MM.1S (cell line): ENCODE results near the gene PSMB10.

ENCODE experiments used
- DNase-seq: peaks from one replicate; pipeline ENCODE4 v3.0.0-alpha.2; 2015
- H2AFZ ChIP-seq: fragments of 300-600 bp; sonication (generic); 2 replicates; pipeline ENCODE4 v1.6.0; 2016; ENCODE audit warnings: antibody characterized with exemption, low read length
- H3F3A ChIP-seq: fragments of 300-600 bp; sonication (generic); 2 replicates; pipeline ENCODE4 v1.6.1; 2016; ENCODE audit warnings: mild to moderate bottlenecking, antibody characterized with exemption, low read length, moderate library complexity, mixed read lengths; ENCODE audit not compliant: insufficient read depth
- H3K27ac ChIP-seq: fragments of 300-600 bp; sonication (generic); 2 replicates; pipeline ENCODE4 v1.5.1; 2016; ENCODE audit warnings: mild to moderate bottlenecking, low read length
- H3K27me3 ChIP-seq: fragments of 300-600 bp; sonication (generic); replicated peaks from 2 replicates; pipeline ENCODE4 v1.6.0; 2016; ENCODE audit warnings: low read length; ENCODE audit not compliant: insufficient read depth
- H3K36me3 ChIP-seq: fragments of 300-600 bp; sonication (generic); replicated peaks from 2 replicates; pipeline ENCODE4 v1.6.1; 2016; ENCODE audit warnings: mild to moderate bottlenecking, low read length, mixed read lengths; ENCODE audit not compliant: insufficient read depth
- H3K4me1 ChIP-seq: fragments of 300-600 bp; sonication (generic); 2 replicates; pipeline ENCODE4 v1.6.1; 2016; ENCODE audit warnings: low read length, mixed read lengths
- H3K4me2 ChIP-seq: fragments of 300-600 bp; sonication (generic); 2 replicates; pipeline ENCODE4 v1.6.0; 2016; ENCODE audit warnings: low read depth, low read length
- H3K4me3 ChIP-seq: fragments of 300-600 bp; sonication (generic); 2 replicates; pipeline ENCODE4 v1.5.1; 2016; ENCODE audit warnings: low read length, mixed read lengths
- H3K79me2 ChIP-seq: fragments of 300-600 bp; sonication (generic); 2 replicates; pipeline ENCODE4 v1.6.1; 2016; ENCODE audit warnings: mixed run types, low read length, mixed read lengths
- H3K9ac ChIP-seq: fragments of 300-600 bp; sonication (generic); 2 replicates; pipeline ENCODE4 v1.6.1; 2016; ENCODE audit warnings: low read length, mixed read lengths
- H3K9me2 ChIP-seq: fragments of 300-600 bp; sonication (generic); replicated peaks from 2 replicates; pipeline ENCODE4 v1.6.1; 2016; ENCODE audit warnings: mild to moderate bottlenecking, low read length, mixed read lengths; ENCODE audit not compliant: insufficient read depth
- H3K9me3 ChIP-seq: fragments of 300-600 bp; sonication (generic); replicated peaks from 2 replicates; pipeline ENCODE4 v1.6.1; 2016; ENCODE audit warnings: mild to moderate bottlenecking, low read length, mixed read lengths; ENCODE audit not compliant: insufficient read depth
- H4K20me1 ChIP-seq: fragments of 300-600 bp; sonication (generic); 2 replicates; pipeline ENCODE4 v1.6.1; 2016; ENCODE audit warnings: mild to moderate bottlenecking, low read length, moderate library complexity, mixed read lengths; ENCODE audit not compliant: insufficient read depth
- EZH2 ChIP-seq: fragments of 300-600 bp; sonication (generic); optimal IDR thresholded peaks from 2 replicates; pipeline ENCODE3; 2017; ENCODE audit warnings: low read depth, mild to moderate bottlenecking, antibody characterized with exemption, low read length, mixed read lengths
- EZH2phosphoT487 ChIP-seq: fragments of 300-600 bp; sonication (generic); IDR thresholded peaks from 2 replicates; pipeline ENCODE4 v1.6.1; 2018; ENCODE audit warnings: antibody characterized with exemption, low read length
- TF ChIP-seq, protein P1 (sequence below): fragments of 300-600 bp; sonication (generic); IDR thresholded peaks from 2 replicates; pipeline ENCODE4 v1.5.1; 2016; ENCODE audit warnings: antibody characterized with exemption, low read length, mixed read lengths

PSMB10 gene

DNA sequence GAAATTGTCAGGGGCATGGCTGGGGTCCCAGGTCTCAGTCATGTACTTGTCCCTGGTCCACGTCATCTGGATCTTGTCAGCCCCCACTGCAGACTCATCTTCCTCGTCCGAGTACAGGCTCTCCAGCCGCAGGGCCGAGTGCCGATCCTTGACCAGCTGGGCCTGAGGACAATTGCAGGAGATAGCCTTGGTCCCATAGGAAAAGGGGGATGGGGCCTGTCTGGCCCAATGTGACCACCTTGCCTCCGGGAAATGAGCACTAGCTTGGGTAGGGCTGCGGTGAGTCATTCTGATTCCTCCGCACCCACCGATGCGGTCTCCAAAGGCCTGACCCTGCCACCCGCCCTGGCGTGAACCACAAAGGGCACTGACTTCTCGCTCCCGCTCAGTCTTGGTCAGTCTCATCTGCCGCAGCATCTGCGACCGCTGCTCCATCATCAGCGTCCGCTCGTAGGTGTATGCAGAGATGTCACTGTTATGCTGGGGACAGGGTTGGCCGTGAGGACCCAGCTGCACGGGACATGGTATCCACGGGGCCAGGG, 8.8 kb upstream of the PSMB10 start:
- H3K4me1 ChIP-seq: no peaks in the 10 kb centered on the region
- no peaks in the 10 kb centered on the region; the same call in 1 of the 2 replicates for H3K36me3 ChIP-seq

DNA sequence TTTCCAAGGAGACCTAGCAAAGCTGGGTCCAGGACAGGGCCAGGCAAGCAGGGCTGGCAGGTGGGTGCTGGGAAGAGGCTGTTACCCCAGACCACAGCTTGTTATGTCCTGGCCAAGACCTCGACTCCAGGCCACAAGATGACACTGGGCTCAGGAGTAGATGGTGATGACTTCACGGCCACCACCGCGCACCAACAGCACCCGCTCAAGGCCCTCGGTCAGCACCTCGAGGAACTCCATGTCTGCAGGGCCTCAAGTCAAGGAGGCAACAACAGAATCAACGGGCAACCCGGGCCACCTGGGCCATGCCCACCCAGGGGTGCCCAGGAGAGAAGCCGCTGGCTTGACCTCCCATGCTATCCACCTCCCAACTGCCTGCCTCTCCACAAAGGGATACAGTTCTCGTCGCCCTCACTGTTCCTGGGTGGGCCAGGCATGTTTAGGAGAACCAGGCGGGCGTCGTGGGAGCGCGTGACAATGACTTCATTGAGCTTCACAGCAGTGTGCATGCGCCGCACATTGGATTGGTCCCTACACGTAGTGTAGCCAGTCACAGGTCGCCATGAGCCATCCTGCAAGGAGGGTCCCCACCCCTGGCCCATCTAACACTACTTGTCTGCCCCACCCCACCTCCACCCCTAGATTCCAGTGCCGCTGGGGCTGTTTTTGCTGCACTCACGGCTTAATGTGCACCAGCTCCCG, 8.2 kb upstream of the PSMB10 start:
- H3K9ac ChIP-seq: no peak overlapping the region
- no peak overlapping the region for H3K27ac ChIP-seq
- no peak overlapping the region for H3K4me3 ChIP-seq
- H3K9me2 ChIP-seq: no peaks in the 10 kb centered on the region
- no peak overlapping the region for H2AFZ ChIP-seq
- H3F3A ChIP-seq: 0 out of 2 replicates have a peak, but pooled peaks cover 2% of the 10 kb centered on the region
- H3K27me3 ChIP-seq: no peaks in the 10 kb centered on the region
- H4K20me1 ChIP-seq: no peaks in the 10 kb centered on the region
- no peak for TF ChIP-seq EZH2phosphoT487
- no peak for TF ChIP-seq EZH2
- TF ChIP-seq, protein P1, sequence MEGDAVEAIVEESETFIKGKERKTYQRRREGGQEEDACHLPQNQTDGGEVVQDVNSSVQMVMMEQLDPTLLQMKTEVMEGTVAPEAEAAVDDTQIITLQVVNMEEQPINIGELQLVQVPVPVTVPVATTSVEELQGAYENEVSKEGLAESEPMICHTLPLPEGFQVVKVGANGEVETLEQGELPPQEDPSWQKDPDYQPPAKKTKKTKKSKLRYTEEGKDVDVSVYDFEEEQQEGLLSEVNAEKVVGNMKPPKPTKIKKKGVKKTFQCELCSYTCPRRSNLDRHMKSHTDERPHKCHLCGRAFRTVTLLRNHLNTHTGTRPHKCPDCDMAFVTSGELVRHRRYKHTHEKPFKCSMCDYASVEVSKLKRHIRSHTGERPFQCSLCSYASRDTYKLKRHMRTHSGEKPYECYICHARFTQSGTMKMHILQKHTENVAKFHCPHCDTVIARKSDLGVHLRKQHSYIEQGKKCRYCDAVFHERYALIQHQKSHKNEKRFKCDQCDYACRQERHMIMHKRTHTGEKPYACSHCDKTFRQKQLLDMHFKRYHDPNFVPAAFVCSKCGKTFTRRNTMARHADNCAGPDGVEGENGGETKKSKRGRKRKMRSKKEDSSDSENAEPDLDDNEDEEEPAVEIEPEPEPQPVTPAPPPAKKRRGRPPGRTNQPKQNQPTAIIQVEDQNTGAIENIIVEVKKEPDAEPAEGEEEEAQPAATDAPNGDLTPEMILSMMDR: no peak
- no peak for DNase-seq
- H3K36me3 ChIP-seq: no peaks in the 10 kb centered on the region; the same call in 1 of the 2 replicates
- H3K79me2 ChIP-seq: no peaks in the 10 kb centered on the region
- no peak overlapping the region for H3K4me2 ChIP-seq
- no peaks in the 10 kb centered on the region for H3K4me1 ChIP-seq
- H3K9me3 ChIP-seq: no peaks in the 10 kb centered on the region

More for the DNA sequence above, 8.8 kb upstream of the PSMB10 start:
- no peak overlapping the region for H3K9ac ChIP-seq
- H3K9me2 ChIP-seq: no peaks in the 10 kb centered on the region
- H2AFZ ChIP-seq: no peak overlapping the region
- H3K4me2 ChIP-seq: no peak overlapping the region
- no peak overlapping the region for H3K4me3 ChIP-seq
- no peak overlapping the region for H3K27ac ChIP-seq
- no peak for DNase-seq
- H3K9me3 ChIP-seq: no peaks in the 10 kb centered on the region
- no peaks in the 10 kb centered on the region for H4K20me1 ChIP-seq
- no peaks in the 10 kb centered on the region for H3K79me2 ChIP-seq
- H3K27me3 ChIP-seq: no peaks in the 10 kb centered on the region
- 0 out of 2 replicates have a peak, but pooled peaks cover 2% of the 10 kb centered on the region for H3F3A ChIP-seq
- TF ChIP-seq EZH2phosphoT487 (no peak), EZH2 (no peak)

DNA sequence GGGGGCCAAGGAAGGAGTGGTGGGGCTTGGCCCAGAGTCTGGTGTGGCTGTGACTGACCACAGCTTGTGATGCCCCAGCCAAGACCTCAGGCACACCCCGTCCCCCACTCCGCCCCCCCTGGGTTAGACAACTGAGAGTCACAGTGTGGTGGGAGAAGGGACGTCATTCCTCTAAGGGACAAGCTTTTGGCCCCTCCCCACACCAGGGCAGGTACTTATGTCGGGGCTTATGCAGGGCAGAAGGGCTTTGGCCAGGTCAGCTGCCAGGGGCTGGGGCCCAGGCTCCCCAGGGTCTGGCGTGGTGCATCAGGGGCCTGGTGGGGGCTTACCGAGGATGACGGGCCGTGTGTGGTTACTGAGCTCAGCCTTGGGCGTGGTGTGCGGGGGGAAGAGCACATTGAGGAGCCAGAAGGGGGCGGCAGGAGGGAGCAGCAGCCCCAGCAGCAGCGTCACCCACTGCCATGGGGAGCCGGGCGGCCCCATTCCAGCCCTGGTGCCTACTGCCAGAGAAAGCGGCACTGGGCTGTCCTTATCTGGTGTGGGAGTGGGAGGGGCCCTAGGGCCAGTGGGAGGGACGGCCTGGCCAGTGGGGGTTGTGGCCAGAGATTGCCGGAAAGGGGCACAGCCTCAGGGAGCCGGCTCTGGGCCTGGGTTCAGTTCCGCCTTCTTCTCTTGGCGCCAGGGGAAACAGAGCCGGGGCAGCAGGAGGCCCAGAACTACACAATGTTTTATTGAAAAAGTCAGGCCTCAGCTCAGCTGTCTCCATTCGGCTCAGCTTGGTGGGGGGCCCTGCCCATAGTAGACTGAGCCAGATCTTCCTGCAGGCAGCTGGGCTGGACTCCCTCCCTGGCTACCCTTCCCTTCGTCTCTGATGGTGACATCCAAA, 7.2 kb upstream of the PSMB10 start, which contains the start of gene LCAT:
LCAT (minus strand) TSS at position 502 of the 886 bp plus-strand sequence; CDS start at position 483, 19 bp downstream.
- Histone ChIP-seq H3K36me3 (no peaks in the 10 kb centered on the region; the same call in 1 of the 2 replicates), H3K9ac (no peak within 1 kb of the TSS)

More for the DNA sequence above, 7.2 kb upstream of the PSMB10 start, which contains the start of gene LCAT:
- DNase-seq: no peak
- Histone ChIP-seq H3K27me3 (no peaks in the 10 kb centered on the region), H3K4me2 (no peak within 1 kb of the TSS), H3K27ac (no peak within 1 kb of the TSS), H3K9me2 (no peaks in the 10 kb centered on the region), H3F3A (0 out of 2 replicates have a peak, but pooled peaks cover 2% of the 10 kb centered on the region), H4K20me1 (no peaks in the 10 kb centered on the region), H3K4me3 (no peak within 1 kb of the TSS), H3K9me3 (no peaks in the 10 kb centered on the region), H3K79me2 (no peaks in the 10 kb centered on the region), H2AFZ (no peak within 1 kb of the TSS), H3K4me1 (no peaks in the 10 kb centered on the region)
- no peak for TF ChIP-seq EZH2
- no peak for TF ChIP-seq EZH2phosphoT487
- TF ChIP-seq, protein P1: no peak
